Psoas muscle (tissue), 8 donors: ENCODE measurements around the gene SPIB. TPM values are rescaled to one million over a fixed set of nuclear protein-coding genes. Genes with fewer than 3 reads are reported as not detected.

Experiments used
- ATAC-seq, 4 donors: fragments of 200-7000 bp; cut with Tn5 transposase; one replicate each; pipeline ENCODE4 v1.9.1; 2020; ENCODE audit warnings: moderate library complexity in 3 of 4, mild to moderate bottlenecking in 2 of 4
- DNase-seq, 2 donors: peaks; one replicate each; pipeline ENCODE4 v3.0.0-alpha.2; 2020
- H3K27ac ChIP-seq: fragments of 200-600 bp; one replicate; pipeline ENCODE4 v1.8.0; 2022
- H3K27me3 ChIP-seq, 3 donors: fragments of 200-600 bp in 1 of 3; one replicate each; pipeline versions ENCODE4 v1.6.1 to v1.8.0; 2013 to 2022; ENCODE audit warnings: low read length in 2 of 3, mild to moderate bottlenecking in 2 of 3, moderate library complexity in 1 of 3; ENCODE audit not compliant: insufficient read depth in 3 of 3
- H3K36me3 ChIP-seq, 2 donors: fragments of 200-600 bp in 1 of 2; one replicate each; pipeline versions ENCODE4 v1.6.1 to v1.8.0; 2013 to 2022; ENCODE audit warnings: low read depth in 1 of 2, mild to moderate bottlenecking in 1 of 2, moderate library complexity in 1 of 2; ENCODE audit not compliant: insufficient read depth in 1 of 2
- H3K4me1 ChIP-seq: fragments of 200-600 bp; one replicate; pipeline ENCODE4 v1.8.0; 2022
- H3K4me3 ChIP-seq: fragments of 200-600 bp; one replicate; pipeline ENCODE4 v1.8.0; 2022; ENCODE audit warnings: mild to moderate bottlenecking
- H3K9me3 ChIP-seq: fragments of 200-600 bp; one replicate; pipeline ENCODE4 v1.8.0; 2022
- WGBS, 3 donors: extraction: QIAGEN DNeasy Blood & Tissue Kit; methylation state at CpG; one replicate each; pipeline versions ENCODE4 v1.1.6 to v1.1.7; 2013; 5-methylcytosine and 5-hydroxymethylcytosine counted together
- intact Hi-C, 2 donors: fragments of 100-400 bp; cut with DNase I; formaldehyde crosslinking; loops; one replicate each; pipeline versions ENCODE4 v1.11.0 to v1.14.2; 2022
- polyA plus RNA-seq, 3 donors: library from polyadenylated mRNA; stranded (reverse); fragments of 200-250 nt; gene quantifications; one replicate each; pipeline ENCODE4 v1.2.3, GENCODE V29; 2013
- total RNA-seq, 4 donors: library from RNA; stranded (reverse); fragmentation: NEBNext Ultra II Directional in 2 of 4; extraction: Animal tissue kit (Norgen Biotek cat#: 25700) in 2 of 4; gene quantifications; one replicate each; pipeline versions ENCODE4 v1.2.1 to v1.2.4, GENCODE V29; 2021 to 2023
- TF ChIP-seq, protein P1 (sequence below): fragments of 200-600 bp; IDR thresholded peaks from one replicate; pipeline ENCODE4 v1.8.0; 2022; ENCODE audit warnings: antibody characterized with exemption
- donor health status: healthy with polysubstance abuse.
- donor health status: DM: no; HTN: no; CAD: no; lungs with moderate emphysema.
- donor health status: Bipolar disorder and iron deficiency.
- donor health status: healthy.
- donor health status: DM: yes; HTN: yes; CAD: no.
- donor health status: DM: no; HTN: no; CAD: no.
- donor health status: DM: no; HTN: no; CAD: no.
- donor health status: DM: yes; HTN: yes; CAD: no.

SPIB gene
- total and polyA plus RNA-seq, 7 donors, result 0.05 to 0.44 (median 0.11) TPM; not detected in 2

DNA sequence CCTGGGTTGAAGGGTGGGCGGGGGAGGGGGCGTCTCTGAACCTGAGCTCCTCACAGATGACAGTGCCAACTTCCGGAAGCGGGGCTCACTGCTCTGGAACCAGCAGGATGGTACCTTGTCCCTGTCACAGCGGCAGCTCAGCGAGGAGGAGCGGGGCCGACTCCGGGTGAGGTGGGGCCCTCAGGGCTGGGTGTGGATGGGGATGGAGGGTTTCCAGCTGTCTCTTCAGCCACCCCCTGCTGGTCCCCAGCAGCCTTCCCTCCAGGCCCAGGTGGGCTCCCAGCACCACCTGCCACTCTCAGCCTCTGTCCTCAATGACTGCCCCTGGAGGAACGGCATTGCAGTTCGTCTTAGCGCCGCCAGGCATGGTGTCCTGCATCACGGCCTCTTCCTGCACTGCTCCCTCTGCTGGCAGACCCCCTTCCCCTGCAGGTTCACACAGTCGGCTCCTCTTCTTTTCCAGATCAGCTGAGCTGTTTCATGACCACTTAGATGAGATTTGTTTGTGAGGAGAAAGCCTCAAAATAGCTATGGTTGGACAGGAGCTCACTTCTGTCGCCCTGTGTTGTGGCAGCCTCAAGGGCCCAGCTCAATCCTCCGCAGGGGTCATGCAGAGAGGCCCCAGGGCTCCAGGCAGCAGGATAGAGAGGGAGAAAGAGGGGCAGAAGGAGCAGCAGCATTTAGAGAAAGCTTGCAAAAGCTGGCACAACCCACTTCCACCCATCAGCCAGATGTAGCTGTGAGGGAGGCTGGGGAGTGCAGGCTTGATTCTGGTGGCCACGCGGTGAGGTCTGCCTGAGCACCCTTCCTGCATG lies 60.4 kb downstream of the SPIB start:
- 74 to 77% (median 76%) methylated on average over 18 to 19 of the region's 19 CpGs for WGBS, 3 donors
- TF ChIP-seq, protein P1, sequence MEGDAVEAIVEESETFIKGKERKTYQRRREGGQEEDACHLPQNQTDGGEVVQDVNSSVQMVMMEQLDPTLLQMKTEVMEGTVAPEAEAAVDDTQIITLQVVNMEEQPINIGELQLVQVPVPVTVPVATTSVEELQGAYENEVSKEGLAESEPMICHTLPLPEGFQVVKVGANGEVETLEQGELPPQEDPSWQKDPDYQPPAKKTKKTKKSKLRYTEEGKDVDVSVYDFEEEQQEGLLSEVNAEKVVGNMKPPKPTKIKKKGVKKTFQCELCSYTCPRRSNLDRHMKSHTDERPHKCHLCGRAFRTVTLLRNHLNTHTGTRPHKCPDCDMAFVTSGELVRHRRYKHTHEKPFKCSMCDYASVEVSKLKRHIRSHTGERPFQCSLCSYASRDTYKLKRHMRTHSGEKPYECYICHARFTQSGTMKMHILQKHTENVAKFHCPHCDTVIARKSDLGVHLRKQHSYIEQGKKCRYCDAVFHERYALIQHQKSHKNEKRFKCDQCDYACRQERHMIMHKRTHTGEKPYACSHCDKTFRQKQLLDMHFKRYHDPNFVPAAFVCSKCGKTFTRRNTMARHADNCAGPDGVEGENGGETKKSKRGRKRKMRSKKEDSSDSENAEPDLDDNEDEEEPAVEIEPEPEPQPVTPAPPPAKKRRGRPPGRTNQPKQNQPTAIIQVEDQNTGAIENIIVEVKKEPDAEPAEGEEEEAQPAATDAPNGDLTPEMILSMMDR, result peak; percentile 66
- intact Hi-C loops, result loop anchor here (5.0 kb wide), 2 partner anchors 33 to 112 kb away; partner anchors contain the start of genes ASPDH (in 1 of the 2), JOSD2 (in 1 of the 2) and NAPSA (in 1 of the 2)

DNA sequence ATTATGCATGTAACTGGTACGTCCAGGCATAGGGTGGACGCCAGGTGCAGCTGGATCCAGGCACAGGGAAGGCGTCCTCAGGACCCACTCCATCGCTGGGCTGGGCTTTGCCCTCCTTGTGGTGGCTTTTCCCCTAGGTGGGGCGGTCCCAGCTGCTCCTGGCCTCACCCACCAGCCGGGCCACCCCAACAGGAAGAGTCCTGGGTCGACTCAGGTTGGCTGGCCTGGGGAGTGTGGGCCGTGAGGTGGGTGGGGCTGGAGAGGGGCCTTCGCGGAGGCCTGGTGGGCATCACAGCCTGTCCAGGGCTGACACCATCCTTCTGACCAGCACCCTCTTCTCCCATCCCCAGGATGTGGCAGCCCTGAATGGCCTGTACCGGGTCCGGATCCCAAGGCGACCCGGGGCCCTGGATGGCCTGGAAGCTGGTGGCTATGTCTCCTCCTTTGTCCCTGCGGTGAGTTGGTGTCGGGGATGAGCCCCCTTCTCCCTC lies 61.1 kb downstream of the SPIB start:
- DNase-seq, result peak in 1 of 2 donors; percentile 44
- ATAC-seq, result no peak
- Histone ChIP-seq H3K9me3 (no peaks in the 10 kb centered on the region), H3K4me3 (no peak overlapping the region), H3K4me1 (peaks cover 17% of the 10 kb centered on the region), H3K27me3 (no peaks in the 10 kb centered on the region), H3K27ac (no peak overlapping the region), H3K36me3 (peaks cover 4 to 50% of the 10 kb centered on the region in 2 donors)
- intact Hi-C loops, result loop anchor here (5.0 kb wide), 2 partner anchors 32 to 113 kb away; partner anchors contain the start of genes ASPDH (in 1 of the 2), JOSD2 (in 1 of the 2) and NAPSA (in 1 of the 2)
- TF ChIP-seq, protein P1, result no peak
- WGBS, 3 donors, result 89 to 93% (median 92%) methylated on average over 14 to 16 of the region's 16 CpGs

More for the DNA sequence above, 60.4 kb downstream of the SPIB start:
- Histone ChIP-seq H3K27me3 (no peaks in the 10 kb centered on the region), H3K4me3 (no peak overlapping the region), H3K36me3 (peaks cover 4 to 50% of the 10 kb centered on the region in 2 donors), H3K27ac (no peak overlapping the region), H3K9me3 (no peaks in the 10 kb centered on the region), H3K4me1 (peaks cover 17% of the 10 kb centered on the region)
- DNase-seq (peak in 1 of 2 donors; percentile 76), ATAC-seq (peak; percentile 25 to 51 (median 40))

DNA sequence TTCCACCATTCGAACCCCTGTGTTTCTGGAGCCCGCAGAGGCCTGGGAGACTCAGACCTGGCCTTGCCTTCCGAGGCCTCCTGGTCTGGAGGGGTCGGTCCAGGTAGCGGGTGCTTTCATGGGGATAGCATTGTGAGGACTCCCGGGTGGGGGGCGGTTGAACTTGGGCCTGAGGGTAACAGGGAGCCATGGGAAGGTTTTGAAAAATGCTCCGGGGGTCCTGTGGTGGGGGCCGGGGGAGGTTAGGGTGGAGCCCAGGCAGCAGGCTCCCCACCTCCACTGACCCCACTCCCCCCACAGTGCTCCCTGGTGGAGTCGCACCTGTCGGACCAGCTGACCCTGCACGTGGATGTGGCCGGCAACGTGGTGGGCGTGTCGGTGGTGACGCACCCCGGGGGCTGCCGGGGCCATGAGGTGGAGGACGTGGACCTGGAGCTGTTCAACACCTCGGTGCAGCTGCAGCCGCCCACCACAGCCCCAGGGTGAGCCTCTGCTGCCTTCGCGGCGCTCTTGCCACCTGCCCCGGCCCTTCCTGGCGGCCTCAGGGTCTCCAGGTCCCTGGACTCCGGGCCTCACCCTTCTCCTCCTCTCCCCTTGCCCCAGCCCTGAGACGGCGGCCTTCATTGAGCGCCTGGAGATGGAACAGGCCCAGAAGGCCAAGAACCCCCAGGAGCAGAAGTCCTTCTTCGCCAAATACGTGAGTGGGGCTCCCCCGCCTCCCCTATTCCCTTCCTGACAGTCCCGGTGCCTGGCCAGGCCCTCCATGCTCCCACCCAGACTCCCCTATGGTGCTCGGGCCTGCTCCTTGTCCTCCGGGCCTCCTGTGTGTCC lies 61.8 kb downstream of the SPIB start:
- ATAC-seq (no peak), DNase-seq (peak in 1 of 2 donors; percentile 39)
- Histone ChIP-seq H3K4me1 (peaks cover 17% of the 10 kb centered on the region), H3K4me3 (no peak overlapping the region), H3K9me3 (no peaks in the 10 kb centered on the region), H3K36me3 (peaks cover 4 to 50% of the 10 kb centered on the region in 2 donors), H3K27ac (no peak overlapping the region), H3K27me3 (no peaks in the 10 kb centered on the region)
- intact Hi-C loops, result no loop called here
- WGBS, 3 donors, result 86 to 88% (median 86%) methylated on average over 35 to 37 of the region's 37 CpGs
- TF ChIP-seq, protein P1, result no peak

Other genes starting within 250 kb of the SPIB start
- gene MYH14, start 215.3 kb upstream of the SPIB start, total RNA-seq, result 100 to 1,000 TPM; 164 to 298 (median 192) TPM
- gene MYH14, start 215.3 kb upstream of the SPIB start, polyA plus RNA-seq, result 100 to 1,000 TPM in 1 of 3 donors, 10 to 100 TPM in 2; 55.4 to 154 (median 93.1) TPM
- gene KCNC3, start 89.6 kb upstream of the SPIB start, total RNA-seq, result 1 to 10 TPM in 3 of 4 donors, under 1 TPM in 1; 0.65 to 2.4 (median 1.5) TPM
- gene KCNC3, start 89.6 kb upstream of the SPIB start, polyA plus RNA-seq, result 1 to 10 TPM in 1 of 3 donors, under 1 TPM in 2; 0.10 to 1.1 (median 0.64) TPM
- under 1 TPM in 1 of 4 donors, not detected in 3; 0.29 TPM for gene NAPSA, start 53.3 kb upstream of the SPIB start, total RNA-seq
- under 1 TPM; 0.10 to 0.47 (median 0.25) TPM for gene NAPSA, start 53.3 kb upstream of the SPIB start, polyA plus RNA-seq
- 100 to 1,000 TPM in 3 of 4 donors, 10 to 100 TPM in 1; 74.9 to 136 (median 119) TPM for gene NR1H2, start 42.5 kb upstream of the SPIB start, total RNA-seq
- 100 to 1,000 TPM; 135 to 153 (median 139) TPM for gene NR1H2, start 42.5 kb upstream of the SPIB start, polyA plus RNA-seq
- 1 to 10 TPM; 4.5 to 9.7 (median 7.2) TPM for gene POLD1, start 34.6 kb upstream of the SPIB start, total RNA-seq
- gene POLD1, start 34.6 kb upstream of the SPIB start, polyA plus RNA-seq, result 1 to 10 TPM; 6.6 to 8.1 (median 6.9) TPM
- gene MYBPC2, start 14.0 kb downstream of the SPIB start, total RNA-seq, result 1,000 to 10,000 TPM in 3 of 4 donors, 100 to 1,000 TPM in 1; 699 to 1,898 (median 1,482) TPM
- 1,000 to 10,000 TPM in 1 of 3 donors, 100 to 1,000 TPM in 1, 10 to 100 TPM in 1; 65.8 to 1,123 (median 804) TPM for gene MYBPC2, start 14.0 kb downstream of the SPIB start, polyA plus RNA-seq
- 10 to 100 TPM; 32.6 to 47.5 (median 43.3) TPM for gene EMC10, start 57.6 kb downstream of the SPIB start, total RNA-seq
- gene EMC10, start 57.6 kb downstream of the SPIB start, polyA plus RNA-seq, result 10 to 100 TPM; 33.1 to 37.6 (median 34.2) TPM
- 1 to 10 TPM; 1.2 to 5.3 (median 4.7) TPM for gene GARIN5A, start 57.9 kb downstream of the SPIB start, total RNA-seq
- 1 to 10 TPM; 1.3 to 2.7 (median 1.3) TPM for gene GARIN5A, start 57.9 kb downstream of the SPIB start, polyA plus RNA-seq
- gene JOSD2, start 92.3 kb downstream of the SPIB start, total RNA-seq, result 10 to 100 TPM; 28.5 to 41.0 (median 37.4) TPM
- 10 to 100 TPM; 51.9 to 87.2 (median 86.2) TPM for gene JOSD2, start 92.3 kb downstream of the SPIB start, polyA plus RNA-seq
- not detected for gene ASPDH, start 95.0 kb downstream of the SPIB start, total RNA-seq
- not detected for gene ASPDH, start 95.0 kb downstream of the SPIB start, polyA plus RNA-seq
- 1 to 10 TPM in 1 of 4 donors, under 1 TPM in 3; 0.19 to 1.0 (median 0.31) TPM for gene LRRC4B, start 149.5 kb downstream of the SPIB start, total RNA-seq
- gene LRRC4B, start 149.5 kb downstream of the SPIB start, polyA plus RNA-seq, result under 1 TPM; 0.04 to 0.47 (median 0.32) TPM
- under 1 TPM in 1 of 4 donors, not detected in 3; 0.26 TPM for gene SYT3, start 220.9 kb downstream of the SPIB start, total RNA-seq
- under 1 TPM in 2 of 3 donors, not detected in 1; 0.07 to 0.12 TPM for gene SYT3, start 220.9 kb downstream of the SPIB start, polyA plus RNA-seq
- gene C19orf81, start 230.5 kb downstream of the SPIB start, total RNA-seq, result 1 to 10 TPM in 1 of 4 donors, under 1 TPM in 2, not detected in 1; 0.50 to 1.8 (median 0.54) TPM
- 1 to 10 TPM in 1 of 3 donors, not detected in 2; 1.5 TPM for gene C19orf81, start 230.5 kb downstream of the SPIB start, polyA plus RNA-seq